ENCODE results near the gene GRIK2.

DNA sequence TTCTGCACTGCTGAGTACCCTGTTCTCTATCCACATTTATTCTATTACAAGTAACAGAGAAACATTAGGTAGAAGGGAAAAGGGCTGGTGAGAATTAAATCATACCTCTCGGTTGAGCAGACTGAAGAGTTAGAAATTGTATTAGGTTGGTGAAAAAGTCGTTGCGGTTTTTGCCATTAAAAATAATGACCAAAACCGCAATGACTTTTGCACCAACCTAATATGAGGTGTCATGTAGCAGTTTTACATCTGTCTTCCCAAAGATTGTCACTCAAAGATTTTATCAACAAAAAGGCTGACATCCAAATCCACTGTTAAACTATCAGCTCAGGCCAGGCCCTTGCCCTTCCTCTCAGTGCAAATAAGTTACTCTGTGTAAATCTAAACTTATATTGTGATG lies 28.3 kb upstream of the GRIK2 start:
- TF ChIP-seq, protein P1, sequence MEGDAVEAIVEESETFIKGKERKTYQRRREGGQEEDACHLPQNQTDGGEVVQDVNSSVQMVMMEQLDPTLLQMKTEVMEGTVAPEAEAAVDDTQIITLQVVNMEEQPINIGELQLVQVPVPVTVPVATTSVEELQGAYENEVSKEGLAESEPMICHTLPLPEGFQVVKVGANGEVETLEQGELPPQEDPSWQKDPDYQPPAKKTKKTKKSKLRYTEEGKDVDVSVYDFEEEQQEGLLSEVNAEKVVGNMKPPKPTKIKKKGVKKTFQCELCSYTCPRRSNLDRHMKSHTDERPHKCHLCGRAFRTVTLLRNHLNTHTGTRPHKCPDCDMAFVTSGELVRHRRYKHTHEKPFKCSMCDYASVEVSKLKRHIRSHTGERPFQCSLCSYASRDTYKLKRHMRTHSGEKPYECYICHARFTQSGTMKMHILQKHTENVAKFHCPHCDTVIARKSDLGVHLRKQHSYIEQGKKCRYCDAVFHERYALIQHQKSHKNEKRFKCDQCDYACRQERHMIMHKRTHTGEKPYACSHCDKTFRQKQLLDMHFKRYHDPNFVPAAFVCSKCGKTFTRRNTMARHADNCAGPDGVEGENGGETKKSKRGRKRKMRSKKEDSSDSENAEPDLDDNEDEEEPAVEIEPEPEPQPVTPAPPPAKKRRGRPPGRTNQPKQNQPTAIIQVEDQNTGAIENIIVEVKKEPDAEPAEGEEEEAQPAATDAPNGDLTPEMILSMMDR (conservative IDR thresholded peaks at IDR 0.05): no peak
- TF ChIP-seq EZH2 (IDR thresholded peaks at IDR 0.05; ENCODE audit: low read depth): no peak

All from PC-9 (cell line).